Thyroid gland (tissue), 4 donors: ENCODE results near the gene UFSP1. TPM values are rescaled to one million over a fixed set of nuclear protein-coding genes. Genes with fewer than 3 reads are reported as not detected.

ENCODE experiments used
- DNase-seq, 2 donors: peaks; one replicate each; pipeline ENCODE4 v3.0.0-alpha.2; 2019
- H3K27ac ChIP-seq, 3 donors: fragments of 200-600 bp; sonication (generic); 1 replicate in 2 of 3; 2 replicates in 1 of 3; pipeline ENCODE4 v1.5.1; 2016 to 2019; ENCODE audit warnings: mild to moderate bottlenecking in 1 of 3, moderate library complexity in 1 of 3
- H3K27me3 ChIP-seq: fragments of 200-600 bp; sonication (generic); one replicate; pipeline ENCODE4 v1.5.1; 2019
- H3K36me3 ChIP-seq, 2 donors: fragments of 200-600 bp; sonication (generic); one replicate each; pipeline ENCODE4 v1.5.1; 2016 to 2019
- H3K4me1 ChIP-seq, 2 donors: fragments of 200-600 bp; sonication (generic); one replicate each; pipeline ENCODE4 v1.5.1; 2017 to 2019
- H3K4me3 ChIP-seq, 3 donors: fragments of 200-600 bp; sonication (generic); replicated peaks in 1 of 3; 1 replicate in 2 of 3; 2 replicates in 1 of 3; pipeline ENCODE4 v1.5.1; 2016; ENCODE audit warnings: mild to moderate bottlenecking in 1 of 3
- H3K9me3 ChIP-seq: fragments of 200-600 bp; sonication (generic); one replicate; pipeline ENCODE4 v1.5.1; 2017
- POLR2A ChIP-seq, 2 donors: fragments of 450-650 bp; IDR thresholded peaks; one replicate each; pipeline ENCODE4 v1.6.1; 2017; ENCODE audit warnings: antibody characterized with exemption in 2 of 2, mild to moderate bottlenecking in 2 of 2, moderate library complexity in 1 of 2
- WGBS, 2 donors: methylation state at CpG; one replicate each; pipeline ENCODE4 v1.1.5; 2017; 5-methylcytosine and 5-hydroxymethylcytosine counted together
- intact Hi-C: fragments of 100-400 bp; cut with DNase I; formaldehyde crosslinking; loops from one replicate; pipeline ENCODE4 v1.15.1; 2023
- total RNA-seq, 4 donors: library from RNA; depleted of rRNA; stranded (reverse); fragments of >200 nt; gene quantifications; one replicate each; pipeline ENCODE4 v1.2.3, GENCODE V29; 2016
- TF ChIP-seq, protein P1 (sequence below), 6 experiments: fragments of 200-600 bp in 3 of 6; fragments of 450-650 bp in 3 of 6; sonication (generic) in 3 of 6; IDR thresholded peaks; one replicate each; pipeline ENCODE4 v1.5.1; 2016 to 2019; ENCODE audit warnings: antibody characterized with exemption in 6 of 6, mild to moderate bottlenecking in 2 of 6, inconsistent platforms in 1 of 6, moderate library complexity in 1 of 6

Gene UFSP1
- total RNA-seq, 4 donors from 2014 or later, result 7.4 to 10.4 (median 8.9) TPM

DNA sequence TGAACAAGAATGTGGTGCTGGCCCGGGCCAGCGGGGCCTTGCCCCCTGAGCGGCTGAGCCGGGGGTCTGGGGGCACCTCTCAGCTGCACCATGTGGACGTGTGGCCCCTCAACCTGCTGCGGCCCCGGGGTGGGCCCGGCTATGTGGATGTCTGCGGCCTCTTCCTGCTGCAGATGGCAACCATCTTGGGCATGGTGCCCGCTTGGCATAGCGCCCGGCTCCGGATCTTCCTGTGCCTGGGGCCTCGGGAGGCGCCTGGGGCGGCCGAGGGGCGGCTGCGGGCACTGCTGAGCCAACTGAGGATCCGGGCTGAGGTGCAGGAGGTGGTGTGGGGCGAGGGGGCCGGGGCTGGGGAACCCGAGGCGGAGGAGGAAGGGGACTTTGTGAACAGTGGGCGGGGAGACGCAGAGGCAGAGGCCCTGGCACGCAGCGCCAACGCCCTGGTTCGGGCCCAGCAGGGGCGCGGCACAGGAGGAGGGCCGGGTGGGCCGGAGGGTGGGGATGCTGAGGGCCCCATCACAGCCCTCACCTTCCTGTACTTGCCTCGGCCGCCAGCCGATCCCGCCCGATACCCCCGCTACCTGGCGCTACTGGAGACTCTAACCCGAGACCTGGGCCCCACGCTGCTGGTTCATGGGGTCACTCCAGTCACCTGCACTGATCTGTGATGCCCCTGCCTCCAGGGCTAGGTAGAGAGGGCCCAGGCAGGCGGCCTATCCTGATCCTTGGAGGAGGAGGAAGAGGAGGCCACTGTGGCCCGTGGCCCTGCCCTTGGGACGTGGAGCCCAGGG lies 23.4 kb downstream of the UFSP1 start:
- 78 to 81% methylated on average over 23 to 36 of the region's 46 CpGs for WGBS, 2 donors
- intact Hi-C loops, result no loop called here

DNA sequence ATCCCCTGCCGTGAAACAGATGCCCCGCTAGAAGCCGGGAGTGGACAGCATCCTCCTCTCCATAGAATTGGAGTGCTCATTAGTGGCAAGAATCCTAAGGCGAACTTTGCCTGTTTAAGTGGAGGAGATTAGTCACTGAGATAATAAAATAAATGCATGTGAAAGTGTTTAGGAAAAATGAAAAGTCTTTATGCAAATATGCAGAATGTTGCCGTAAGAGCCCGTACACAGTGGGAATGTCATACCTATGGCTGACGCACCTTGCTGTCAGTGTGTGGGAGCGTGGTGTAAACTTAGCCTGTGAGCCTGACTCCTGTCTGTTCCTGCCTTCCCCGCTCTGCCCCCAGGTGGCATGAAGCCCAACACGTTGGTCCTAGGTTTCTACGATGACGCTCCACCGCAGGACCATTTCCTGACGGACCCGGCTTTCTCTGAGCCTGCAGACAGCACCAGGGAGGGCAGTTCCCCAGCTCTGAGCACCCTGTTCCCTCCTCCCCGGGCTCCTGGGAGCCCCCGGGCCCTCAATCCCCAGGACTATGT lies 24.1 kb downstream of the UFSP1 start:
- intact Hi-C loops, result no loop called here
- H3K36me3 ChIP-seq, result peaks cover 0 to 7% of the 10 kb centered on the region in 2 donors
- no peaks in the 10 kb centered on the region for H3K27me3 ChIP-seq
- no peak overlapping the region for H3K4me3 ChIP-seq
- no peak for TF ChIP-seq POLR2A (IDR thresholded peaks at IDR 0.05)
- TF ChIP-seq, protein P1, sequence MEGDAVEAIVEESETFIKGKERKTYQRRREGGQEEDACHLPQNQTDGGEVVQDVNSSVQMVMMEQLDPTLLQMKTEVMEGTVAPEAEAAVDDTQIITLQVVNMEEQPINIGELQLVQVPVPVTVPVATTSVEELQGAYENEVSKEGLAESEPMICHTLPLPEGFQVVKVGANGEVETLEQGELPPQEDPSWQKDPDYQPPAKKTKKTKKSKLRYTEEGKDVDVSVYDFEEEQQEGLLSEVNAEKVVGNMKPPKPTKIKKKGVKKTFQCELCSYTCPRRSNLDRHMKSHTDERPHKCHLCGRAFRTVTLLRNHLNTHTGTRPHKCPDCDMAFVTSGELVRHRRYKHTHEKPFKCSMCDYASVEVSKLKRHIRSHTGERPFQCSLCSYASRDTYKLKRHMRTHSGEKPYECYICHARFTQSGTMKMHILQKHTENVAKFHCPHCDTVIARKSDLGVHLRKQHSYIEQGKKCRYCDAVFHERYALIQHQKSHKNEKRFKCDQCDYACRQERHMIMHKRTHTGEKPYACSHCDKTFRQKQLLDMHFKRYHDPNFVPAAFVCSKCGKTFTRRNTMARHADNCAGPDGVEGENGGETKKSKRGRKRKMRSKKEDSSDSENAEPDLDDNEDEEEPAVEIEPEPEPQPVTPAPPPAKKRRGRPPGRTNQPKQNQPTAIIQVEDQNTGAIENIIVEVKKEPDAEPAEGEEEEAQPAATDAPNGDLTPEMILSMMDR (IDR thresholded peaks at IDR 0.05), result no peak
- peaks cover 14 to 26% of the 10 kb centered on the region in 2 donors for H3K4me1 ChIP-seq
- WGBS, 2 donors, result 86 to 91% methylated on average over 10 to 16 of the region's 17 CpGs
- H3K9me3 ChIP-seq, result no peaks in the 10 kb centered on the region
- no peak for DNase-seq
- H3K27ac ChIP-seq, result peak overlapping the region in 2 of 3 donors; percentile 5 to 96

More for the DNA sequence above, 23.4 kb downstream of the UFSP1 start:
- TF ChIP-seq, protein P1 (IDR thresholded peaks at IDR 0.05), result no peak
- no peak for TF ChIP-seq POLR2A (IDR thresholded peaks at IDR 0.05)
- DNase-seq, result peak; percentile 72 to 75
- Histone ChIP-seq H3K36me3 (peaks cover 1 to 14% of the 10 kb centered on the region in 2 donors), H3K9me3 (no peaks in the 10 kb centered on the region), H3K4me3 (peak overlapping the region in 1 of 3 donors; percentile 72), H3K4me1 (peaks cover 14 to 26% of the 10 kb centered on the region in 2 donors), H3K27ac (peak overlapping the region; percentile 96 to 99 (median 96)), H3K27me3 (no peaks in the 10 kb centered on the region)

GRCh38 chr7:100864263-100864845 lies 25.2 kb downstream of the UFSP1 start:
- WGBS, 2 donors, result 90% methylated on average over 12 of the region's 12 CpGs
- H3K4me3 ChIP-seq, result no peak overlapping the region
- H3K9me3 ChIP-seq, result no peaks in the 10 kb centered on the region
- H3K36me3 ChIP-seq, result peaks cover 0 to 5% of the 10 kb centered on the region in 2 donors
- H3K4me1 ChIP-seq, result peaks cover 14 to 26% of the 10 kb centered on the region in 2 donors
- H3K27me3 ChIP-seq, result no peaks in the 10 kb centered on the region
- intact Hi-C loops, result no loop called here
- TF ChIP-seq POLR2A (IDR thresholded peaks at IDR 0.05), result no peak
- TF ChIP-seq, protein P1 (IDR thresholded peaks at IDR 0.05), result no peak
- no peak overlapping the region for H3K27ac ChIP-seq
- no peak for DNase-seq

- DNase-seq, result no peak
- H3K4me1 ChIP-seq, result peaks cover 11 to 19% of the 10 kb centered on the region in 2 donors
- peaks cover 0 to 5% of the 10 kb centered on the region in 2 donors for H3K36me3 ChIP-seq
- intact Hi-C loops, result no loop called here
- H3K27ac ChIP-seq, result no peak overlapping the region
- TF ChIP-seq, protein P1 (IDR thresholded peaks at IDR 0.05), result no peak
- TF ChIP-seq POLR2A (IDR thresholded peaks at IDR 0.05), result no peak
- H3K4me3 ChIP-seq, result no peak overlapping the region
- whole genome bisulfite sequencing, 2 donors, result 69 to 73% methylated on average over 10 of the region's 10 CpGs
- H3K9me3 ChIP-seq, result no peaks in the 10 kb centered on the region
- H3K27me3 ChIP-seq, result no peaks in the 10 kb centered on the region
Observed at GRCh38 chr7:100863406-100863950, 26.0 kb downstream of the UFSP1 start.
